Smooth muscle cell (in vitro differentiated cells): Measurements from ENCODE around the gene TOMM40. TPM values are rescaled to one million over a fixed set of nuclear protein-coding genes. Genes with fewer than 3 reads are reported as not detected.
A peak's percentile ranks its signal among the peaks of the same experiment; 100 is the strongest.

ENCODE experiments used
- DNase-seq: peaks from one replicate; lab custom pipeline; 2025; ENCODE audit not compliant: unreplicated experiment; lab: John Stamatoyannopoulos, UW
- H2AFZ ChIP-seq: fragments of 200-600 bp; sonication (generic); 2 replicates; pipeline ENCODE4 v1.6.0; 2016; ENCODE audit warnings: antibody characterized with exemption, low read depth, mild to moderate bottlenecking
- H3F3A ChIP-seq: fragments of 200-600 bp; sonication (generic); 2 replicates; pipeline ENCODE4 v1.6.0; 2017; ENCODE audit warnings: antibody characterized with exemption, low read depth
- H3K27ac ChIP-seq: fragments of 200-600 bp; sonication (generic); 2 replicates; pipeline ENCODE4 v1.5.1; 2016; ENCODE audit warnings: low read depth, mild to moderate bottlenecking
- H3K27me3 ChIP-seq: fragments of 200-600 bp; sonication (generic); 2 replicates; pipeline ENCODE4 v1.6.1; 2016; ENCODE audit warnings: low read depth, mild to moderate bottlenecking
- H3K36me3 ChIP-seq: fragments of 200-600 bp; sonication (generic); 2 replicates; pipeline ENCODE4 v1.5.1; 2016; ENCODE audit warnings: low read depth
- H3K4me1 ChIP-seq: fragments of 200-600 bp; sonication (generic); 2 replicates; pipeline ENCODE4 v1.5.1; 2016; ENCODE audit warnings: low read depth
- H3K4me2 ChIP-seq: fragments of 200-600 bp; sonication (generic); 2 replicates; pipeline ENCODE4 v1.6.0; 2016; ENCODE audit warnings: mild to moderate bottlenecking
- H3K4me3 ChIP-seq: fragments of 200-600 bp; sonication (generic); 2 replicates; pipeline ENCODE4 v1.5.1; 2016; ENCODE audit warnings: mild to moderate bottlenecking
- H3K79me2 ChIP-seq: fragments of 200-600 bp; sonication (generic); 2 replicates; pipeline ENCODE4 v1.6.0; 2016; ENCODE audit warnings: low read depth, mild to moderate bottlenecking
- H3K9ac ChIP-seq: fragments of 200-600 bp; sonication (generic); 2 replicates; pipeline ENCODE4 v1.6.0; 2016; ENCODE audit warnings: low read depth
- H3K9me3 ChIP-seq: fragments of 200-600 bp; sonication (generic); replicated peaks from 2 replicates; pipeline ENCODE4 v1.5.1; 2016; ENCODE audit warnings: low read depth
- H4K20me1 ChIP-seq: fragments of 200-600 bp; sonication (generic); 2 replicates; pipeline ENCODE4 v1.6.0; 2016; ENCODE audit warnings: low read depth
- WGBS: methylation state at CpG from one replicate; pipeline ENCODE4 v1.1.7; 2016; ENCODE audit warnings: low lambda C conversion rate; 5-methylcytosine and 5-hydroxymethylcytosine counted together
- polyA plus RNA-seq: library from polyadenylated mRNA; unstranded; fragments of >200 nt; fragmentation: Nextera tagmentation; extraction: Ambion mirVana; gene quantifications from 2 replicates; pipeline ENCODE4 v1.2.1, GENCODE V29; 2016
- total RNA-seq: library from RNA; depleted of rRNA; stranded (reverse); fragments of >200 nt; gene quantifications from 2 replicates; pipeline ENCODE4 v1.2.3, GENCODE V29; 2014
- TF ChIP-seq, protein P1 (sequence below): fragments of 200-600 bp; sonication (generic); IDR thresholded peaks from 2 replicates; pipeline ENCODE4 v1.5.1; 2017; ENCODE audit warnings: borderline replicate concordance, mild to moderate bottlenecking, antibody characterized with exemption; ENCODE audit not compliant: insufficient read depth, poor library complexity, severe bottlenecking

The TOMM40 gene
- total and polyA plus RNA-seq, 2 experiments from 2014 or later = 65.0 to 96.0 TPM

DNA sequence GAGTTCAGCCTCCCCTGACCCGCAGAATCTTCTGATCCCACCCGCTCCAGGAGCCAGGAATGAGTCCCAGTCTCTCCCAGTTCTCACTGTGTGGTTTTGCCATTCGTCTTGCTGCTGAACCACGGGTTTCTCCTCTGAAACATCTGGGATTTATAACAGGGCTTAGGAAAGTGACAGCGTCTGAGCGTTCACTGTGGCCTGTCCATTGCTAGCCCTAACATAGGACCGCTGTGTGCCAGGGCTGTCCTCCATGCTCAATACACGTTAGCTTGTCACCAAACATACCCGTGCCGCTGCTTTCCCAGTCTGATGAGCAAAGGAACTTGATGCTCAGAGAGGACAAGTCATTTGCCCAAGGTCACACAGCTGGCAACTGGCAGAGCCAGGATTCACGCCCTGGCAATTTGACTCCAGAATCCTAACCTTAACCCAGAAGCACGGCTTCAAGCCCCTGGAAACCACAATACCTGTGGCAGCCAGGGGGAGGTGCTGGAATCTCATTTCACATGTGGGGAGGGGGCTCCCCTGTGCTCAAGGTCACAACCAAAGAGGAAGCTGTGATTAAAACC lies 13.5 kb downstream of the TOMM40 start:
- TF ChIP-seq, protein P1, sequence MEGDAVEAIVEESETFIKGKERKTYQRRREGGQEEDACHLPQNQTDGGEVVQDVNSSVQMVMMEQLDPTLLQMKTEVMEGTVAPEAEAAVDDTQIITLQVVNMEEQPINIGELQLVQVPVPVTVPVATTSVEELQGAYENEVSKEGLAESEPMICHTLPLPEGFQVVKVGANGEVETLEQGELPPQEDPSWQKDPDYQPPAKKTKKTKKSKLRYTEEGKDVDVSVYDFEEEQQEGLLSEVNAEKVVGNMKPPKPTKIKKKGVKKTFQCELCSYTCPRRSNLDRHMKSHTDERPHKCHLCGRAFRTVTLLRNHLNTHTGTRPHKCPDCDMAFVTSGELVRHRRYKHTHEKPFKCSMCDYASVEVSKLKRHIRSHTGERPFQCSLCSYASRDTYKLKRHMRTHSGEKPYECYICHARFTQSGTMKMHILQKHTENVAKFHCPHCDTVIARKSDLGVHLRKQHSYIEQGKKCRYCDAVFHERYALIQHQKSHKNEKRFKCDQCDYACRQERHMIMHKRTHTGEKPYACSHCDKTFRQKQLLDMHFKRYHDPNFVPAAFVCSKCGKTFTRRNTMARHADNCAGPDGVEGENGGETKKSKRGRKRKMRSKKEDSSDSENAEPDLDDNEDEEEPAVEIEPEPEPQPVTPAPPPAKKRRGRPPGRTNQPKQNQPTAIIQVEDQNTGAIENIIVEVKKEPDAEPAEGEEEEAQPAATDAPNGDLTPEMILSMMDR = peak; percentile 32
- no peaks in the 10 kb centered on the region for H4K20me1 ChIP-seq
- WGBS = 45% methylated on average over 12 of the region's 12 CpGs
- no peaks in the 10 kb centered on the region for H3K27me3 ChIP-seq
- peaks cover 11% of the 10 kb centered on the region for H3F3A ChIP-seq
- no peak overlapping the region for H3K9ac ChIP-seq
- no peak overlapping the region for H3K27ac ChIP-seq
- H3K36me3 ChIP-seq = no peaks in the 10 kb centered on the region
- no peaks in the 10 kb centered on the region for H3K4me1 ChIP-seq
- no peaks in the 10 kb centered on the region for H3K79me2 ChIP-seq
- no peak overlapping the region for H3K4me3 ChIP-seq
- H3K4me2 ChIP-seq = no peak overlapping the region
- no peak overlapping the region for H2AFZ ChIP-seq
- H3K9me3 ChIP-seq = no peaks in the 10 kb centered on the region
- DNase-seq = no peak

DNA sequence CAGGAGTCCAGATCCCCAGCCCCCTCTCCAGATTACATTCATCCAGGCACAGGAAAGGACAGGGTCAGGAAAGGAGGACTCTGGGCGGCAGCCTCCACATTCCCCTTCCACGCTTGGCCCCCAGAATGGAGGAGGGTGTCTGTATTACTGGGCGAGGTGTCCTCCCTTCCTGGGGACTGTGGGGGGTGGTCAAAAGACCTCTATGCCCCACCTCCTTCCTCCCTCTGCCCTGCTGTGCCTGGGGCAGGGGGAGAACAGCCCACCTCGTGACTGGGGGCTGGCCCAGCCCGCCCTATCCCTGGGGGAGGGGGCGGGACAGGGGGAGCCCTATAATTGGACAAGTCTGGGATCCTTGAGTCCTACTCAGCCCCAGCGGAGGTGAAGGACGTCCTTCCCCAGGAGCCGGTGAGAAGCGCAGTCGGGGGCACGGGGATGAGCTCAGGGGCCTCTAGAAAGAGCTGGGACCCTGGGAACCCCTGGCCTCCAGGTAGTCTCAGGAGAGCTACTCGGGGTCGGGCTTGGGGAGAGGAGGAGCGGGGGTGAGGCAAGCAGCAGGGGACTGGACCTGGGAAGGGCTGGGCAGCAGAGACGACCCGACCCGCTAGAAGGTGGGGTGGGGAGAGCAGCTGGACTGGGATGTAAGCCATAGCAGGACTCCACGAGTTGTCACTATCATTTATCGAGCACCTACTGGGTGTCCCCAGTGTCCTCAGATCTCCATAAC lies 14.5 kb downstream of the TOMM40 start, which contains the start of gene APOE:
Gene APOE (plus strand): TSS at position 360 of the 724 bp plus-strand sequence. CDS start 829 bp downstream, outside the sequence.
- WGBS = under 1% methylated on average over 16 of the region's 20 CpGs
- Histone ChIP-seq H3K4me3 (peak within 1 kb of the TSS; percentile 61), H3K4me2 (peak within 1 kb of the TSS; percentile 95), H3F3A (peaks cover 11% of the 10 kb centered on the region), H3K4me1 (no peaks in the 10 kb centered on the region), H3K27ac (no peak within 1 kb of the TSS), H3K27me3 (no peaks in the 10 kb centered on the region), H3K9ac (peak within 1 kb of the TSS; percentile 47), H2AFZ (peak within 1 kb of the TSS; percentile 17), H3K36me3 (no peaks in the 10 kb centered on the region), H3K79me2 (no peaks in the 10 kb centered on the region), H3K9me3 (no peaks in the 10 kb centered on the region), H4K20me1 (no peaks in the 10 kb centered on the region)
- TF ChIP-seq, protein P1 = no peak
- peak; percentile 11 for DNase-seq

DNA sequence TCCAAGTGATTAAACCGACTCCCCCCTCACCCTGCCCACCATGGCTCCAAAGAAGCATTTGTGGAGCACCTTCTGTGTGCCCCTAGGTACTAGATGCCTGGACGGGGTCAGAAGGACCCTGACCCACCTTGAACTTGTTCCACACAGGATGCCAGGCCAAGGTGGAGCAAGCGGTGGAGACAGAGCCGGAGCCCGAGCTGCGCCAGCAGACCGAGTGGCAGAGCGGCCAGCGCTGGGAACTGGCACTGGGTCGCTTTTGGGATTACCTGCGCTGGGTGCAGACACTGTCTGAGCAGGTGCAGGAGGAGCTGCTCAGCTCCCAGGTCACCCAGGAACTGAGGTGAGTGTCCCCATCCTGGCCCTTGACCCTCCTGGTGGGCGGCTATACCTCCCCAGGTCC lies 16.6 kb downstream of the TOMM40 start:
- Histone ChIP-seq H3F3A (peaks cover 16% of the 10 kb centered on the region), H3K4me3 (no peak overlapping the region), H2AFZ (no peak overlapping the region), H3K27me3 (no peaks in the 10 kb centered on the region), H3K36me3 (no peaks in the 10 kb centered on the region), H4K20me1 (no peaks in the 10 kb centered on the region), H3K9ac (no peak overlapping the region), H3K4me1 (no peaks in the 10 kb centered on the region), H3K79me2 (no peaks in the 10 kb centered on the region), H3K27ac (no peak overlapping the region), H3K4me2 (no peak overlapping the region), H3K9me3 (no peaks in the 10 kb centered on the region)
- no peak for DNase-seq
- 95% methylated on average over 12 of the region's 12 CpGs for WGBS
- TF ChIP-seq, protein P1 = no peak
